Liver (tissue), 9 donors: ENCODE data around the gene CETN3. TPM values are rescaled to one million over a fixed set of nuclear protein-coding genes. Genes with fewer than 3 reads are reported as not detected.

Experiments
- DNase-seq: peaks from one replicate; pipeline ENCODE4 v3.0.0-alpha.2; 2017; ENCODE audit warnings: low spot score
- H3K27ac ChIP-seq, 2 donors: one replicate each; pipeline ENCODE4 v1.7.0; 2013; ENCODE audit warnings: inconsistent platforms in 2 of 2, low read length in 2 of 2, control low read depth in 1 of 2, low read depth in 1 of 2, mild to moderate bottlenecking in 1 of 2
- H3K27me3 ChIP-seq, 4 donors: one replicate each; pipeline versions ENCODE4 v1.6.1 to v1.7.0; 2013; ENCODE audit warnings: low read length in 3 of 4, inconsistent platforms in 1 of 4, mild to moderate bottlenecking in 1 of 4, moderate library complexity in 1 of 4; ENCODE audit not compliant: control insufficient read depth in 4 of 4, insufficient read depth in 4 of 4
- H3K36me3 ChIP-seq, 4 donors: one replicate each; pipeline versions ENCODE4 v1.6.1 to v1.7.0; 2013; ENCODE audit warnings: low read length in 3 of 4, mild to moderate bottlenecking in 3 of 4, low read depth in 1 of 4, moderate library complexity in 1 of 4; ENCODE audit not compliant: control insufficient read depth in 4 of 4, insufficient read depth in 3 of 4
- H3K4me1 ChIP-seq, 4 donors: one replicate each; pipeline versions ENCODE4 v1.6.1 to v1.7.0; 2013; ENCODE audit warnings: low read length in 3 of 4, mild to moderate bottlenecking in 3 of 4, moderate library complexity in 1 of 4; ENCODE audit not compliant: control insufficient read depth in 4 of 4, insufficient read depth in 4 of 4
- H3K4me3 ChIP-seq, 3 donors: one replicate each; pipeline versions ENCODE4 v1.6.1 to v1.7.0; 2013; ENCODE audit warnings: low read length in 3 of 3, control low read depth in 1 of 3, low read depth in 1 of 3, mild to moderate bottlenecking in 1 of 3
- H3K9ac ChIP-seq, 2 donors: one replicate each; pipeline ENCODE4 v1.7.0; 2013; ENCODE audit warnings: low read length in 2 of 2, mild to moderate bottlenecking in 2 of 2, moderate library complexity in 2 of 2, control low read depth in 1 of 2, low read depth in 1 of 2
- H3K9me3 ChIP-seq, 4 donors: one replicate each; pipeline versions ENCODE4 v1.6.1 to v1.7.0; 2013; ENCODE audit warnings: low read length in 3 of 4; ENCODE audit not compliant: control insufficient read depth in 4 of 4
- ATF3 ChIP-seq: IDR thresholded peaks from 2 replicates; pipeline ENCODE4 v1.6.1; 2016; ENCODE audit warnings: antibody characterized with exemption
- CTCF ChIP-seq: fragments of 150-350 bp; IDR thresholded peaks from 2 replicates; pipeline ENCODE4 v1.5.1; 2017; ENCODE audit warnings: improper control_type of control experiment, low read depth, low read length; ENCODE audit not compliant: missing input control
- EGR1 ChIP-seq, 2 donors: IDR thresholded peaks; 2 replicates each; pipeline ENCODE4 v1.6.1; 2016 to 2018; ENCODE audit warnings: antibody characterized with exemption in 2 of 2, low read depth in 2 of 2
- FOXA2 ChIP-seq: IDR thresholded peaks from 2 replicates; pipeline ENCODE4 v1.6.1; 2016; ENCODE audit warnings: antibody characterized with exemption
- GABPA ChIP-seq, 2 donors: IDR thresholded peaks in 1 of 2; conservative IDR thresholded peaks in 1 of 2; 2 replicates each; pipeline ENCODE4 v1.6.1; 2016; ENCODE audit warnings: antibody characterized with exemption in 2 of 2, mild to moderate bottlenecking in 1 of 2, moderate library complexity in 1 of 2
- HNF4A ChIP-seq, 2 donors: conservative IDR thresholded peaks; 2 replicates each; pipeline ENCODE4 v1.6.1; 2016; ENCODE audit warnings: antibody characterized with exemption in 2 of 2, mild to moderate bottlenecking in 2 of 2
- HNF4G ChIP-seq: IDR thresholded peaks from 2 replicates; pipeline ENCODE4 v1.6.1; 2016; ENCODE audit warnings: antibody characterized with exemption
- JUND ChIP-seq, 2 donors: IDR thresholded peaks; 2 replicates each; pipeline ENCODE4 v1.6.1; 2016; ENCODE audit warnings: antibody characterized with exemption in 2 of 2
- NR2F2 ChIP-seq: IDR thresholded peaks from 2 replicates; pipeline ENCODE4 v1.6.1; 2016; ENCODE audit warnings: antibody characterized with exemption
- RAD21 ChIP-seq, 2 donors: IDR thresholded peaks; 2 replicates each; pipeline ENCODE4 v1.6.1; 2016; ENCODE audit warnings: antibody characterized with exemption in 2 of 2, mild to moderate bottlenecking in 2 of 2
- RXRA ChIP-seq, 2 donors: IDR thresholded peaks; 2 replicates each; pipeline ENCODE4 v1.6.1; 2017 to 2018; ENCODE audit warnings: antibody characterized with exemption in 2 of 2, mild to moderate bottlenecking in 1 of 2
- SP1 ChIP-seq: IDR thresholded peaks from 2 replicates; pipeline ENCODE4 v1.6.1; 2018; ENCODE audit warnings: antibody characterized with exemption, mild to moderate bottlenecking
- TAF1 ChIP-seq: conservative IDR thresholded peaks from 2 replicates; pipeline ENCODE4 v1.6.1; 2016; ENCODE audit warnings: antibody characterized with exemption, mild to moderate bottlenecking
- YY1 ChIP-seq: IDR thresholded peaks from 2 replicates; pipeline ENCODE4 v1.6.1; 2016; ENCODE audit warnings: antibody characterized with exemption, mild to moderate bottlenecking
- ZBTB33 ChIP-seq: IDR thresholded peaks from 2 replicates; pipeline ENCODE4 v1.6.1; 2016; ENCODE audit warnings: antibody characterized with exemption
- polyA plus RNA-seq, 2 donors: library from polyadenylated mRNA; stranded (reverse) in 1 of 2; unstranded in 1 of 2; fragments of 200-250 nt in 1 of 2; fragments of >200 nt in 1 of 2; fragmentation: Nextera tagmentation in 1 of 2; extraction: Ambion mirVana in 1 of 2; gene quantifications; one replicate each; pipeline versions ENCODE4 v1.2.1 to v1.2.3, GENCODE V29; 2013 to 2015
- total RNA-seq, 2 donors: library from RNA; depleted of rRNA; stranded (reverse); fragments of >200 nt; gene quantifications; one replicate each; pipeline ENCODE4 v1.2.3, GENCODE V29; 2014
- TF ChIP-seq, protein P1 (sequence below): IDR thresholded peaks from 2 replicates; pipeline ENCODE4 v1.6.1; 2016; ENCODE audit warnings: antibody characterized with exemption, mild to moderate bottlenecking
- TF ChIP-seq, protein P2 (sequence below): IDR thresholded peaks from 2 replicates; pipeline ENCODE4 v1.6.1; 2016; ENCODE audit warnings: antibody characterized with exemption
- donor health status: healthy.
- donor health status: healthy.
- donor health status: healthy.
- donor health status: healthy.
- donor health status: healthy.

The CETN3 gene
- total and polyA plus RNA-seq, 4 donors: 2.8 to 9.4 (median 6.9) TPM

DNA sequence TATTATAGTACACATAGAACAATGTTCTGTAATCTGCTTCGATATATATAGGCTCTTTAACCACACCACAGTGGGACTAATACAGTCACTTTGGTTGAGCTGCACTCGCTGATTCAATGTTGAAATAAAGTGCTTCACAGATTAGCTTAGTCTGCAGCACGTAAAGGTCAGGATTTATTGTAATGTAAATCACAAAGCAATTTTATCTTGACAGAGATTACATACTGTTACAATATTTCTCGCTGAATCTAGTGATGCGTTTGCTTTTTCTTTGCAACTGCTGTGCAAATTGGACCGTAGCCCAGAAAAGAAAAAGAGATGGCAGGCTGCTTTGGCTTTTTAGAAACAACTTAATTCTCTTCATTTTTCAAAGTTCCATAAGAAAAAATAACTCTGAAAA lies 52.9 kb downstream of the CETN3 start (continued):
- TF ChIP-seq ZBTB33 (no peak), NR2F2 (no peak), FOXA2 (no peak), HNF4G (no peak)

DNA sequence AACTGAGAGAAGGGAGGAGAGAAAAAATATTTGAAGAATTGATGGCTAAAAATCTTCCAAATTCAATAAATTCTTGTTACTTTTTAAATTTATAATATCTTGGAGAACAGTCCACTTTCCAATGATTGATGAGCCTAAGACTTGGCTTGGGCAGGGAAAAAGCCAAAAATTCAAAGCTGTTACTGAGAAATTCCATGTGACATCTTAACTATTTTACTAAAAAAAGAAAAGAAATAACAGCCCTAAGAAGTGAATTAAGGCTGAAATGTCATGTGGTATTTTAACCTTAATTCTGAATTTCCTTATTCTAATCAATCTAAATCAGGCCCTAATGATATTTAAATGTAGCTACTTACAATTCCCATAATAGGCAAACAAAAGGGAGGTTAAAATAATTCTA lies 53.4 kb downstream of the CETN3 start:
- Histone ChIP-seq H3K4me3 (no peak overlapping the region), H3K9ac (no peak overlapping the region), H3K27me3 (no peaks in the 10 kb centered on the region), H3K4me1 (no peaks in the 10 kb centered on the region), H3K27ac (no peak overlapping the region), H3K36me3 (no peaks in the 10 kb centered on the region), H3K9me3 (no peaks in the 10 kb centered on the region)
- DNase-seq: no peak
- TF ChIP-seq, protein P1, sequence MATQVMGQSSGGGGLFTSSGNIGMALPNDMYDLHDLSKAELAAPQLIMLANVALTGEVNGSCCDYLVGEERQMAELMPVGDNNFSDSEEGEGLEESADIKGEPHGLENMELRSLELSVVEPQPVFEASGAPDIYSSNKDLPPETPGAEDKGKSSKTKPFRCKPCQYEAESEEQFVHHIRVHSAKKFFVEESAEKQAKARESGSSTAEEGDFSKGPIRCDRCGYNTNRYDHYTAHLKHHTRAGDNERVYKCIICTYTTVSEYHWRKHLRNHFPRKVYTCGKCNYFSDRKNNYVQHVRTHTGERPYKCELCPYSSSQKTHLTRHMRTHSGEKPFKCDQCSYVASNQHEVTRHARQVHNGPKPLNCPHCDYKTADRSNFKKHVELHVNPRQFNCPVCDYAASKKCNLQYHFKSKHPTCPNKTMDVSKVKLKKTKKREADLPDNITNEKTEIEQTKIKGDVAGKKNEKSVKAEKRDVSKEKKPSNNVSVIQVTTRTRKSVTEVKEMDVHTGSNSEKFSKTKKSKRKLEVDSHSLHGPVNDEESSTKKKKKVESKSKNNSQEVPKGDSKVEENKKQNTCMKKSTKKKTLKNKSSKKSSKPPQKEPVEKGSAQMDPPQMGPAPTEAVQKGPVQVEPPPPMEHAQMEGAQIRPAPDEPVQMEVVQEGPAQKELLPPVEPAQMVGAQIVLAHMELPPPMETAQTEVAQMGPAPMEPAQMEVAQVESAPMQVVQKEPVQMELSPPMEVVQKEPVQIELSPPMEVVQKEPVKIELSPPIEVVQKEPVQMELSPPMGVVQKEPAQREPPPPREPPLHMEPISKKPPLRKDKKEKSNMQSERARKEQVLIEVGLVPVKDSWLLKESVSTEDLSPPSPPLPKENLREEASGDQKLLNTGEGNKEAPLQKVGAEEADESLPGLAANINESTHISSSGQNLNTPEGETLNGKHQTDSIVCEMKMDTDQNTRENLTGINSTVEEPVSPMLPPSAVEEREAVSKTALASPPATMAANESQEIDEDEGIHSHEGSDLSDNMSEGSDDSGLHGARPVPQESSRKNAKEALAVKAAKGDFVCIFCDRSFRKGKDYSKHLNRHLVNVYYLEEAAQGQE: no peak
- TF ChIP-seq JUND (IDR thresholded peaks at IDR 0.05) (no peak), HNF4G (no peak), TAF1 (no peak), RAD21 (IDR thresholded peaks at IDR 0.05) (no peak), ZBTB33 (no peak), SP1 (no peak), CTCF (no peak), FOXA2 (no peak), GABPA (IDR thresholded peaks at IDR 0.05 in 1 of 2, conservative IDR thresholded peaks at IDR 0.05 in 1 of 2) (no peak), EGR1 (IDR thresholded peaks at IDR 0.05; ENCODE audit: low read depth in 2 of 2) (no peak), ATF3 (no peak), RXRA (IDR thresholded peaks at IDR 0.05) (no peak), YY1 (no peak), HNF4A (conservative IDR thresholded peaks at IDR 0.05) (no peak), NR2F2 (no peak)
- TF ChIP-seq, protein P2, sequence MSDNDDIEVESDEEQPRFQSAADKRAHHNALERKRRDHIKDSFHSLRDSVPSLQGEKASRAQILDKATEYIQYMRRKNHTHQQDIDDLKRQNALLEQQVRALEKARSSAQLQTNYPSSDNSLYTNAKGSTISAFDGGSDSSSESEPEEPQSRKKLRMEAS: no peak
